ENCODE measurements around the gene COMMD6.

- TF ChIP-seq POLR2AphosphoS5 (IDR thresholded peaks at IDR 0.05; ENCODE audit: low read depth, low read length) (no peak), POLR2A (IDR thresholded peaks at IDR 0.05; ENCODE audit: low read depth, low read length) (no peak)
These were observed 45.5 kb upstream of the COMMD6 start for GRCh38 chr13:75583091-75583490.

Data from GM12892 (cell line).